SW 1271 (cell line): ENCODE results near the gene SPG7.

ENCODE experiments used
- DNase-seq, 2 experiments: peaks; one replicate each; lab custom pipeline; 2025; lab: John Stamatoyannopoulos, UW

SPG7 gene

GRCh38 chr16:89517128-89517527 lies 8.9 kb downstream of the SPG7 start:
- DNase-seq: no peak

GRCh38 chr16:89519881-89520280 lies 11.7 kb downstream of the SPG7 start:
- no peak for DNase-seq

GRCh38 chr16:89522287-89522686 lies 14.1 kb downstream of the SPG7 start:
- no peak for DNase-seq

GRCh38 chr16:89523680-89524344 lies 15.6 kb downstream of the SPG7 start:
- no peak for DNase-seq

- no peak for DNase-seq
These were observed 17.1 kb downstream of the SPG7 start for GRCh38 chr16:89525146-89525913.

GRCh38 chr16:89529097-89529496 lies 20.9 kb downstream of the SPG7 start:
- DNase-seq: no peak

- DNase-seq: no peak
These were observed 22.5 kb downstream of the SPG7 start for GRCh38 chr16:89530401-89531381.

GRCh38 chr16:89531821-89532526 lies 23.8 kb downstream of the SPG7 start:
- no peak for DNase-seq

GRCh38 chr16:89534252-89534756 lies 26.1 kb downstream of the SPG7 start:
- no peak for DNase-seq

GRCh38 chr16:89536371-89536770 lies 28.2 kb downstream of the SPG7 start:
- no peak for DNase-seq

GRCh38 chr16:89536886-89537548 lies 28.8 kb downstream of the SPG7 start:
- no peak for DNase-seq

GRCh38 chr16:89537549-89537925 lies 29.3 kb downstream of the SPG7 start:
- no peak for DNase-seq

- no peak for DNase-seq
These were observed 30.1 kb downstream of the SPG7 start for GRCh38 chr16:89538286-89538685.

GRCh38 chr16:89540557-89540956 lies 32.4 kb downstream of the SPG7 start:
- no peak for DNase-seq

GRCh38 chr16:89541792-89542191 lies 33.6 kb downstream of the SPG7 start:
- DNase-seq: no peak

GRCh38 chr16:89544113-89544512 lies 35.9 kb downstream of the SPG7 start:
- DNase-seq: no peak

- no peak for DNase-seq
These were observed 36.5 kb downstream of the SPG7 start for GRCh38 chr16:89544713-89545043.

GRCh38 chr16:89545044-89545830 lies 37.0 kb downstream of the SPG7 start:
- no peak for DNase-seq

- DNase-seq: no peak
These were observed 37.8 kb downstream of the SPG7 start for GRCh38 chr16:89545831-89546574.

- DNase-seq: no peak
These were observed 38.6 kb downstream of the SPG7 start for GRCh38 chr16:89546781-89547180.
